ENCODE data around the gene EXOC4. TPM values are rescaled to one million over a fixed set of nuclear protein-coding genes. Genes with fewer than 3 reads are reported as not detected.

The EXOC4 gene
- total RNA-seq, 2 donors from 2014 or later, result 106 to 115 TPM

GRCh38 chr7:133412942-133413341, 160.1 kb downstream of the EXOC4 start:
- no peak for TF ChIP-seq CTCF (conservative IDR thresholded peaks at IDR 0.05)
- Mint-ChIP-seq H3K4me3 (no peak overlapping the region), H3K36me3 (ENCODE audit: low read depth) (no peaks in the 10 kb centered on the region), H3K4me1 (peaks cover 23% of the 10 kb centered on the region), H3K9me3 (no peaks in the 10 kb centered on the region), H3K27ac (no peak overlapping the region), H3K27me3 (ENCODE audit: insufficient read depth) (no peaks in the 10 kb centered on the region)
- H3K9me3 ChIP-seq (ENCODE audit: control insufficient read depth, low read length), result no peaks in the 10 kb centered on the region
- H3K9ac ChIP-seq (ENCODE audit: extremely low read depth, low read length, poor library complexity, severe bottlenecking), result no peak overlapping the region
- H3K36me3 ChIP-seq (ENCODE audit: control insufficient read depth, insufficient read depth, low read length), result no peaks in the 10 kb centered on the region
- H3K27me3 ChIP-seq (ENCODE audit: control insufficient read depth, insufficient read depth, low read length, poor library complexity, severe bottlenecking), result no peaks in the 10 kb centered on the region
- no peak overlapping the region for H3K27ac ChIP-seq (ENCODE audit: low read depth, low read length)
- DNase-seq, result no peak
- H3K4me1 ChIP-seq (ENCODE audit: control insufficient read depth, insufficient read depth, low read length), result no peaks in the 10 kb centered on the region
- 84 to 90% methylated on average over 3 of the region's 3 CpGs for WGBS, 2 experiments (ENCODE audit: insufficient coverage in 1 of 2, insufficient read length in 1 of 2)
- no peak overlapping the region for H3K4me3 ChIP-seq (ENCODE audit: low read length)

- TF ChIP-seq CTCF (conservative IDR thresholded peaks at IDR 0.05), result no peak
- peaks cover 7% of the 10 kb centered on the region for H3K36me3 Mint-ChIP-seq (ENCODE audit: low read depth)
- 76 to 79% methylated on average over 1 of the region's 1 CpG for WGBS, 2 experiments (ENCODE audit: insufficient coverage in 1 of 2, insufficient read length in 1 of 2)
- H3K9me3 Mint-ChIP-seq, result peaks cover 4% of the 10 kb centered on the region
- no peak overlapping the region for H3K27ac ChIP-seq (ENCODE audit: low read depth, low read length)
- H3K9me3 ChIP-seq (ENCODE audit: control insufficient read depth, low read length), result no peaks in the 10 kb centered on the region
- no peak overlapping the region for H3K9ac ChIP-seq (ENCODE audit: extremely low read depth, low read length, poor library complexity, severe bottlenecking)
- no peaks in the 10 kb centered on the region for H3K36me3 ChIP-seq (ENCODE audit: control insufficient read depth, insufficient read depth, low read length)
- H3K4me1 ChIP-seq (ENCODE audit: control insufficient read depth, insufficient read depth, low read length), result no peaks in the 10 kb centered on the region
- no peak for DNase-seq
- no peaks in the 10 kb centered on the region for H3K27me3 Mint-ChIP-seq (ENCODE audit: insufficient read depth)
- H3K27me3 ChIP-seq (ENCODE audit: control insufficient read depth, insufficient read depth, low read length, poor library complexity, severe bottlenecking), result no peaks in the 10 kb centered on the region
- no peak overlapping the region for H3K27ac Mint-ChIP-seq
- peaks cover 17% of the 10 kb centered on the region for H3K4me1 Mint-ChIP-seq
- no peak overlapping the region for H3K4me3 Mint-ChIP-seq
- no peak overlapping the region for H3K4me3 ChIP-seq (ENCODE audit: low read length)
Measured at GRCh38 chr7:133419041-133419440, 166.2 kb downstream of the EXOC4 start.

GRCh38 chr7:133423618-133424017, 170.7 kb downstream of the EXOC4 start:
- no peak overlapping the region for H3K4me3 Mint-ChIP-seq
- H3K4me1 Mint-ChIP-seq, result no peaks in the 10 kb centered on the region
- DNase-seq, result no peak

More at GRCh38 chr7:133423618-133424017, 170.7 kb downstream of the EXOC4 start:
- H3K27me3 Mint-ChIP-seq (ENCODE audit: insufficient read depth), result no peaks in the 10 kb centered on the region
- H3K4me1 ChIP-seq (ENCODE audit: control insufficient read depth, insufficient read depth, low read length), result no peaks in the 10 kb centered on the region
- peaks cover 26% of the 10 kb centered on the region for H3K36me3 Mint-ChIP-seq (ENCODE audit: low read depth)
- H3K4me3 ChIP-seq (ENCODE audit: low read length), result no peak overlapping the region
- TF ChIP-seq CTCF (conservative IDR thresholded peaks at IDR 0.05), result no peak
- no peaks in the 10 kb centered on the region for H3K9me3 ChIP-seq (ENCODE audit: control insufficient read depth, low read length)
- no peak overlapping the region for H3K9ac ChIP-seq (ENCODE audit: extremely low read depth, low read length, poor library complexity, severe bottlenecking)
- H3K27me3 ChIP-seq (ENCODE audit: control insufficient read depth, insufficient read depth, low read length, poor library complexity, severe bottlenecking), result no peaks in the 10 kb centered on the region
- no peak overlapping the region for H3K27ac ChIP-seq (ENCODE audit: low read depth, low read length)
- peaks cover 5% of the 10 kb centered on the region for H3K36me3 ChIP-seq (ENCODE audit: control insufficient read depth, insufficient read depth, low read length)
- 97 to 98% methylated on average over 9 to 23 of the region's 23 CpGs for WGBS, 2 experiments (ENCODE audit: insufficient coverage in 1 of 2, insufficient read length in 1 of 2)
- no peak overlapping the region for H3K27ac Mint-ChIP-seq
- H3K9me3 Mint-ChIP-seq, result peaks cover 7% of the 10 kb centered on the region
